Fibroblast of lung (primary cell): ENCODE measurements around the gene CD200R1L.

ENCODE experiments used
- EZH2 ChIP-seq: IDR thresholded peaks from 2 replicates; pipeline ENCODE4 v1.5.1; 2012; ENCODE audit warnings: low read length, control low read depth, mild to moderate bottlenecking; ENCODE audit errors: missing control alignments
- TF ChIP-seq, protein P1 (sequence below), 2 donors: IDR thresholded peaks in 1 of 2; conservative IDR thresholded peaks in 1 of 2; 1 replicate in 1 of 2; 2 replicates in 1 of 2; pipeline ENCODE4 v1.5.1; 2011 to 2012; ENCODE audit warnings: low read length in 2 of 2, control low read depth in 1 of 2, inconsistent platforms in 1 of 2, low read depth in 1 of 2, mild to moderate bottlenecking in 1 of 2

DNA sequence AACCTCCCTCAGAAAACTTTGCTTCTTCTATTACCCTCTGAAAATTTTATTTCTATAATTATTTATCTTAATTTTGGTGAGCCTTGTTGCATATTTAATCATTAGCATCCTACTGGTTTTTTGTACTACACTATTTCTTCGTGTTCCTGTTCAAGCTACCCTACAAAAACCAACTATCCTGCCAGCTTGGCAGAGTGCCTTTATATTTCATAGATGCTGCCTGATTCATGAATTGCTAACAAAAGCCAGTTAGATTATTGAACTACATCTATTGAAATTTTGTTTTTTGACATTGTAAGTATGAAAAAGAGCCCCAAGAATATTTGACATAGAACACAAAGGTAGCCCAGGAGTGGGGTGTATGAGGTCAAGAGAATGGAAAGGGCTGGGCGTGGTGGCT is 78.9 kb downstream of the CD200R1L start:
- TF ChIP-seq, protein P1, sequence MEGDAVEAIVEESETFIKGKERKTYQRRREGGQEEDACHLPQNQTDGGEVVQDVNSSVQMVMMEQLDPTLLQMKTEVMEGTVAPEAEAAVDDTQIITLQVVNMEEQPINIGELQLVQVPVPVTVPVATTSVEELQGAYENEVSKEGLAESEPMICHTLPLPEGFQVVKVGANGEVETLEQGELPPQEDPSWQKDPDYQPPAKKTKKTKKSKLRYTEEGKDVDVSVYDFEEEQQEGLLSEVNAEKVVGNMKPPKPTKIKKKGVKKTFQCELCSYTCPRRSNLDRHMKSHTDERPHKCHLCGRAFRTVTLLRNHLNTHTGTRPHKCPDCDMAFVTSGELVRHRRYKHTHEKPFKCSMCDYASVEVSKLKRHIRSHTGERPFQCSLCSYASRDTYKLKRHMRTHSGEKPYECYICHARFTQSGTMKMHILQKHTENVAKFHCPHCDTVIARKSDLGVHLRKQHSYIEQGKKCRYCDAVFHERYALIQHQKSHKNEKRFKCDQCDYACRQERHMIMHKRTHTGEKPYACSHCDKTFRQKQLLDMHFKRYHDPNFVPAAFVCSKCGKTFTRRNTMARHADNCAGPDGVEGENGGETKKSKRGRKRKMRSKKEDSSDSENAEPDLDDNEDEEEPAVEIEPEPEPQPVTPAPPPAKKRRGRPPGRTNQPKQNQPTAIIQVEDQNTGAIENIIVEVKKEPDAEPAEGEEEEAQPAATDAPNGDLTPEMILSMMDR (conservative IDR thresholded peaks at IDR 0.05 in 1 of 2, IDR thresholded peaks at IDR 0.05 in 1 of 2; ENCODE audit: low read depth in 1 of 2, low read length in 2 of 2), result no peak
- no peak for TF ChIP-seq EZH2
